GM19467 (cell line): Measurements from ENCODE around the gene ARL5C.

ENCODE experiments used
- ATAC-seq: cut with Tn5 transposase; IDR thresholded peaks from one replicate; pipeline ENCODE4 v1.9.1; 2021; ENCODE audit warnings: mild to moderate bottlenecking, moderate library complexity; ENCODE audit not compliant: unreplicated experiment

ARL5C gene

GRCh38 chr17:39194089-39194984, 28.4 kb upstream of the ARL5C start:
- no peak for ATAC-seq

DNA sequence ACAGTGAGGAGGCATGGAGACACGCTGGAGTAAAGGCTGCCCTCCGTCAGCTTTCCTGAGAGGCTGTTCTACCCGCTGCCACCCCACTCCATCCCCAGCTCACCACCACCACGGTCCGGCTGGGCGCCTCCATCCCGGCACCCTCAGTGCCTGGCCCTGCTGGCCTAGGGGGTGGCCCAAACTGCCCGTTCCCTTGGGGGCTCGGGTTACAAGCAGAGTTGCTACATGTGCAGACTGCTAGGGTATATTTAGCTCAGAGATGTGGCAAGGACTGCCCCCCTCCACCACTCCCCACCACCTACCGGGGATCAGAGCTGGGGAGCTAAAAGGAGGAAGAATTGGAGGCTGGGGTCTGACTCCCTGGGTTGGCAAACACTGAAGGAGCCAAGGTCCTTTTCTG, 27.4 kb upstream of the ARL5C start:
- no peak for ATAC-seq

DNA sequence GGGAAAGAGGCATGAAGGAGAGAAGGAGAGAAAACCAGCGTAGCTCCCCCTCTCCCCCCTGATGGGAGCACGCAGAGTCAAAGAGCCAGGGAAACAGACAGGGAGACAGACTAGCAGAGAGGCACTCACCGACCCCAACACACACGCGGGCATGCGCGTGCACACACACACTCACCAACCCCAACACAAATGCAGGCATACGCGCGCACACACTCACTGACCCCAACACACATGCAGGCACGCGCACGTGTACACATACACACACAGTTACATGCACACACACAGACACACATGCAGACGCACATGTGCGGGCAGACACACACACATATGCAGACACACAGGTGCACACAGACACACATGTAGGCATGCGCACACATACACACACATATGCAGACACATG, 26.9 kb upstream of the ARL5C start:
- ATAC-seq: no peak

- ATAC-seq: no peak
These were observed 26.0 kb upstream of the ARL5C start for GRCh38 chr17:39191750-39192510.

- ATAC-seq: no peak
These were observed 21.3 kb upstream of the ARL5C start for GRCh38 chr17:39187152-39187830.

GRCh38 chr17:39186481-39187002, 20.6 kb upstream of the ARL5C start:
- ATAC-seq: no peak

GRCh38 chr17:39183720-39184119, 17.8 kb upstream of the ARL5C start:
- no peak for ATAC-seq

- no peak for ATAC-seq
These were observed 17.1 kb upstream of the ARL5C start for GRCh38 chr17:39183045-39183444.

GRCh38 chr17:39181303-39181702, 15.3 kb upstream of the ARL5C start:
- ATAC-seq: no peak

GRCh38 chr17:39178536-39178935, 12.6 kb upstream of the ARL5C start:
- no peak for ATAC-seq

DNA sequence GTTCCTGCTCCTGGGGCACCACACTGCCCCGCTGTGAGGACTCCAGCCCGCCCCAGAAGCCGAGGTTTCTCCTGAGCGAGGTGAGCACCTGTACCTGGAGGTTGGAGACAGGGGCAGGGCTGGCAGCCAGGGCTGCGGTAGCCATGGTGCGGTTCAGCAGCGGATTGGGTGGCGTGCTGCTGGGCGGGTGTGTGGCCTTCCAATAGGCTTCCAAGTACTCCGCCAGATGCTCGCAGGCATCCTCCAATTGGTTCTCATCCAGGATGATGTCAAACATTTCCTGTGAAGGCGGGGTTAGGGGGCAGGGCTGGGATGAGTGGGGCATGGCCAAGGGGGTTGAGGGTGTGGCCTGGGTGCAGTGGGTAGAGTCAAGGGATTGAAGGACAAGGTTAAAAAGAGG, 11.3 kb upstream of the ARL5C start:
- no peak for ATAC-seq

DNA sequence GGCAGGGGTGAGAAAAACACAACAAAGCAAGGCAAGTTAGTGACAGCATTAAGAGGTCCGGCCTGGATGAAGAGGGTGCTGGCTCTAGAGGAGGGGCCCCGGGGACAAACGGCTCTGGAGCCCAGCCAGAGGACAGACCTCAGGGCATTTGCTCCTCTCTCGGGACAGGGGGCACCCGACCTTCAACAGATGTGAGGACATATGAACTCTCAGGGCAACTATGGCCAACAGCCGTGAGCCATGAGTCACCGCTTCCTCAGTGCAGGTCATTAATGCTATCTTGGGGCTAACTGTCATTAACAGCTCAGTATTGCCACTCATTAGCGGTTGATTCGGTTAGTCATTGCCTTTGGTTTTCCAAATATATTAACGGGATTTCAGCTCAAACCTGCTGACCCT, 9.7 kb upstream of the ARL5C start:
- no peak for ATAC-seq

- ATAC-seq: no peak
These were observed 9.1 kb upstream of the ARL5C start for GRCh38 chr17:39174920-39175694.

GRCh38 chr17:39173526-39174274, 7.7 kb upstream of the ARL5C start:
- no peak for ATAC-seq

- ATAC-seq: no peak
These were observed 7.1 kb upstream of the ARL5C start for GRCh38 chr17:39173080-39173479.

DNA sequence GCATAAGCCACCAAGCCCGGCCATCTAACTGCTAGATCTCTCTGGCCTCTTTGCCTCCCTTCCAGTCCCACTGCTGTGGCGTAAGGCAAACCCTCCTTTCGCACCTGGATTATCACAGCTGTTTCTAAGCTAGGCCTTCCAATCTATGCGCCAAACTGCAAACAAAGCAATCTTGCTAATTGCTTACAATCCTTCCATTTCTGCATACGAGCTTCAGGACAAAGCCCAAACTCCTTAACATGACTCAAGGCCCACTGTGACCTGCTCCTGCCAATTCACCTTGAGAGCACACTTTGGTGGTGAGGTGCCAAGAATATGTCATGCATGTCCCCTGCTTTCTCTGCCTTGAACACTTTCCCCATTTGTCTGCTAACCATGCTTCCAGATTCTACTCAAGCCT, 6.0 kb upstream of the ARL5C start:
- ATAC-seq: no peak

GRCh38 chr17:39170558-39170957, 4.6 kb upstream of the ARL5C start:
- no peak for ATAC-seq

GRCh38 chr17:39170109-39170508, 4.1 kb upstream of the ARL5C start:
- no peak for ATAC-seq

GRCh38 chr17:39169518-39169917, 3.6 kb upstream of the ARL5C start:
- ATAC-seq: no peak

GRCh38 chr17:39169101-39169500, 3.1 kb upstream of the ARL5C start:
- no peak for ATAC-seq
